ENCODE results near the gene MPG.

Gene MPG

GRCh38 chr16:75580-76501 lies 2.2 kb upstream of the MPG start:
- DNase-seq (ENCODE audit: low read depth), result peak; percentile 93
- peak overlapping the region; percentile 9; the same call in 1 of the 2 replicates for H3K4me3 ChIP-seq (ENCODE audit: low read length)
- TF ChIP-seq CTCF (conservative IDR thresholded peaks at IDR 0.05; ENCODE audit: low read length), result peak; percentile 50

GRCh38 chr16:76535-77272 lies 1.3 kb upstream of the MPG start:
- TF ChIP-seq CTCF (conservative IDR thresholded peaks at IDR 0.05; ENCODE audit: low read length), result no peak
- DNase-seq (ENCODE audit: low read depth), result peak; percentile 79
- H3K4me3 ChIP-seq (ENCODE audit: low read length), result peak overlapping the region; percentile 76

GRCh38 chr16:77273-77806 lies 685 bp upstream of the MPG start:
- no peak for TF ChIP-seq CTCF (conservative IDR thresholded peaks at IDR 0.05; ENCODE audit: low read length)
- H3K4me3 ChIP-seq (ENCODE audit: low read length), result peak overlapping the region; percentile 76
- DNase-seq (ENCODE audit: low read depth), result peak; percentile 71

GRCh38 chr16:78444-79150 lies 572 bp downstream of the MPG start:
- TF ChIP-seq CTCF (conservative IDR thresholded peaks at IDR 0.05; ENCODE audit: low read length), result no peak
- DNase-seq (ENCODE audit: low read depth), result peak; percentile 46
- H3K4me3 ChIP-seq (ENCODE audit: low read length), result peak overlapping the region; percentile 76

GRCh38 chr16:79151-80054 lies 1.4 kb downstream of the MPG start:
- DNase-seq (ENCODE audit: low read depth), result peak; percentile 48
- peak overlapping the region; percentile 76 for H3K4me3 ChIP-seq (ENCODE audit: low read length)
- TF ChIP-seq CTCF (conservative IDR thresholded peaks at IDR 0.05; ENCODE audit: low read length), result no peak

GRCh38 chr16:83060-83603 lies 5.1 kb downstream of the MPG start:
- TF ChIP-seq CTCF (conservative IDR thresholded peaks at IDR 0.05; ENCODE audit: low read length), result no peak
- no peak overlapping the region for H3K4me3 ChIP-seq (ENCODE audit: low read length)
- no peak for DNase-seq (ENCODE audit: low read depth)

All from AG10803 (cell line).